ENCODE data around the gene HES1.

HES1 gene

DNA sequence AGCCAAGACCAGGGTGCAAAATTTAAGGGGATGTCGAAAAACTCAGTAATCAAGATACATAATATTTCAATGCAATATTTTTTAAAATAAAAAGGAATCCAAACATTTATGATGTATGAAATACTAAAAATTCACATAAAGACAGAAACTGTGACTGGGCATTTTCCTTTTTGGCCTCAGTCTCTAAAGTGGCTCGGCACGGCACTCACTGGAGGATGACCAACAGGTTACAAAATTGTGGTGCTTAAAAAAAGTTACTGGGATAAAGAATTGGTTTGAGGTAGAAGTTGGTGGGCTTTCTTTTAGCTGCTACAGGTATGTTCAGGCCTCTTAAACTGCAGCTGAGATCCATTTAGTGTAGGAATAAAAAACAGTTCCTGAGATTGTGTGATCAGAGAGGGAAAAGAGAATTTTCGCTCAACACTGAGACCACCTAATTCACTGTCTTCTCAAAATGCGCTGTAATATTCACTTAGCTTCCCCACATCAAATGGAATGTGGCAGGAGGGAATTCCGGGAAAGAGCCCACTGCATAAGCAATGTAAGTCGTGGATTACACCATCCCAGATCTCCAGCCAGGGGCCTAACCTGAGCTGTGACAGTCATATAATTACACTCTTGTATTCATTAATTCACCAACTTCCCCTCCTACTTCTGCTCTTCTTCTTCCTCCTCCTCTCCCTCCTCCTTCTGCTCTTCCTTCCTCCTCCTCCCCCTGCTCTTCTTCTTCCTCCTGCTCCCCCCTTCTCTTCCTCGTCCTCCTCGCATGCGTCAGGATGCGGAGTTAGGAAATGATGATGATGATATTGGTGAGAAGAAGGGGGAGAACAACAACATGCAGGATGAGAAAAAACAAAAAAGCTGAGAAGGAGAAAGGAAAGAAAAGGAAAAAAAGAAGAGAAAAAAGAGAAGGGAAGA, 45.9 kb downstream of the HES1 start:
- TF ChIP-seq FOXP2 (optimal IDR thresholded peaks at IDR 0.05; ENCODE audit: borderline replicate concordance, extremely low read depth, extremely low read length, insufficient read depth): no peak
- TF ChIP-seq SIN3A (IDR thresholded peaks at IDR 0.05; ENCODE audit: borderline replicate concordance, insufficient read depth, low read length): no peak
- TF ChIP-seq, protein P1, sequence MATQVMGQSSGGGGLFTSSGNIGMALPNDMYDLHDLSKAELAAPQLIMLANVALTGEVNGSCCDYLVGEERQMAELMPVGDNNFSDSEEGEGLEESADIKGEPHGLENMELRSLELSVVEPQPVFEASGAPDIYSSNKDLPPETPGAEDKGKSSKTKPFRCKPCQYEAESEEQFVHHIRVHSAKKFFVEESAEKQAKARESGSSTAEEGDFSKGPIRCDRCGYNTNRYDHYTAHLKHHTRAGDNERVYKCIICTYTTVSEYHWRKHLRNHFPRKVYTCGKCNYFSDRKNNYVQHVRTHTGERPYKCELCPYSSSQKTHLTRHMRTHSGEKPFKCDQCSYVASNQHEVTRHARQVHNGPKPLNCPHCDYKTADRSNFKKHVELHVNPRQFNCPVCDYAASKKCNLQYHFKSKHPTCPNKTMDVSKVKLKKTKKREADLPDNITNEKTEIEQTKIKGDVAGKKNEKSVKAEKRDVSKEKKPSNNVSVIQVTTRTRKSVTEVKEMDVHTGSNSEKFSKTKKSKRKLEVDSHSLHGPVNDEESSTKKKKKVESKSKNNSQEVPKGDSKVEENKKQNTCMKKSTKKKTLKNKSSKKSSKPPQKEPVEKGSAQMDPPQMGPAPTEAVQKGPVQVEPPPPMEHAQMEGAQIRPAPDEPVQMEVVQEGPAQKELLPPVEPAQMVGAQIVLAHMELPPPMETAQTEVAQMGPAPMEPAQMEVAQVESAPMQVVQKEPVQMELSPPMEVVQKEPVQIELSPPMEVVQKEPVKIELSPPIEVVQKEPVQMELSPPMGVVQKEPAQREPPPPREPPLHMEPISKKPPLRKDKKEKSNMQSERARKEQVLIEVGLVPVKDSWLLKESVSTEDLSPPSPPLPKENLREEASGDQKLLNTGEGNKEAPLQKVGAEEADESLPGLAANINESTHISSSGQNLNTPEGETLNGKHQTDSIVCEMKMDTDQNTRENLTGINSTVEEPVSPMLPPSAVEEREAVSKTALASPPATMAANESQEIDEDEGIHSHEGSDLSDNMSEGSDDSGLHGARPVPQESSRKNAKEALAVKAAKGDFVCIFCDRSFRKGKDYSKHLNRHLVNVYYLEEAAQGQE (IDR thresholded peaks at IDR 0.05; ENCODE audit: insufficient read depth in 1 of 2, low read depth in 2 of 2, low read length in 2 of 2): no peak
- no peak for TF ChIP-seq POLR2AphosphoS5 (IDR thresholded peaks at IDR 0.05; ENCODE audit: low read depth, low read length)
- no peak for TF ChIP-seq TAF1 (IDR thresholded peaks at IDR 0.05; ENCODE audit: borderline replicate concordance, insufficient read depth, low read length)

DNA sequence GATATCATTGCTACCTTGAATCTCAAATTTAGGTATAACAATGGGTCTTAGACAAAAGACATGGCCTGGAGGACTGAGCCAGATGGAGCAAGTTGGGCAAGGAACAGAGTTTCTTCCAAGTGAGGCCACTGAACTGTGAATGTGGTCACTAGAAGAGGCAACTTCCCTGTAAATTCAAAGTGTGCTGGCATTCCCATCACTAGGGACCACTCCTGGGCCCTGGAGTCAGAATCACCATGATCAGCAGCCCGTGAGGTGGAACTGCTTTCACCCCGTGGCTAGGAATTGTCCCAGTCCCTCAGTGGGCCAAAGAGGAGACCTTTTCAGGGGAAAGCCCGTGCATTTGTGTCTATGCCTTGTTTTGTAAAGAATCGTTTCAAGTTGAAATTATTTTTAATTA, 47.3 kb downstream of the HES1 start:
- TF ChIP-seq FOXP2 (optimal IDR thresholded peaks at IDR 0.05; ENCODE audit: borderline replicate concordance, extremely low read depth, extremely low read length, insufficient read depth) (no peak), SIN3A (IDR thresholded peaks at IDR 0.05; ENCODE audit: borderline replicate concordance, insufficient read depth, low read length) (no peak), POLR2AphosphoS5 (IDR thresholded peaks at IDR 0.05; ENCODE audit: low read depth, low read length) (no peak), TAF1 (IDR thresholded peaks at IDR 0.05; ENCODE audit: borderline replicate concordance, insufficient read depth, low read length) (no peak)
- TF ChIP-seq, protein P1 (IDR thresholded peaks at IDR 0.05; ENCODE audit: insufficient read depth in 1 of 2, low read depth in 2 of 2, low read length in 2 of 2): no peak

DNA sequence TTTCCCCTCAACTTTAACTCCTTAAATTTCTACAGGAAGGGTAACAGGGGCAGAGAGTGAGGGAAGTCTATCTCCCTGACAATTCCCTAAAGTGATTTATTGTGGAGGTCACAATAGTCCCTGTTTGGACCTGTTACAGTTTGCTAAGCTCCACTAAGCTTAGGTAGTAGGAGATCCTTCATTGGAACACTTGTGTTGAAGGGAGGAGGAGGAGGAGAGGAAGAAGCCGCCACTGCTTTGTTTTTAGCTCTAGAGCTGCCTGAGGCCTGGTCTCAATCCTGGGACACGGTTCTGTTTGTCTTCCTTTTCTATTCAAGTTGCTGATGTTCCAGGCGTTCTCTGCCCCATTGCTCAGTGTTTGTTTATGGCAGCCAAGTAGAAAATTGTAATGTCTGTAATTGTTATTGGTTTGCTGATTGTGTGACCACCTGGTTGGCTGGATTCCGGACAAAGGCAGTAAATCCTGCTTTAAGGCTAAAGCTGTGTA, 48.4 kb downstream of the HES1 start:
- TF ChIP-seq POLR2AphosphoS5 (IDR thresholded peaks at IDR 0.05; ENCODE audit: low read depth, low read length): no peak
- no peak for TF ChIP-seq FOXP2 (optimal IDR thresholded peaks at IDR 0.05; ENCODE audit: borderline replicate concordance, extremely low read depth, extremely low read length, insufficient read depth)
- TF ChIP-seq SIN3A (IDR thresholded peaks at IDR 0.05; ENCODE audit: borderline replicate concordance, insufficient read depth, low read length): no peak
- TF ChIP-seq TAF1 (IDR thresholded peaks at IDR 0.05; ENCODE audit: borderline replicate concordance, insufficient read depth, low read length): no peak
- TF ChIP-seq, protein P1 (IDR thresholded peaks at IDR 0.05; ENCODE audit: insufficient read depth in 1 of 2, low read depth in 2 of 2, low read length in 2 of 2): no peak

DNA sequence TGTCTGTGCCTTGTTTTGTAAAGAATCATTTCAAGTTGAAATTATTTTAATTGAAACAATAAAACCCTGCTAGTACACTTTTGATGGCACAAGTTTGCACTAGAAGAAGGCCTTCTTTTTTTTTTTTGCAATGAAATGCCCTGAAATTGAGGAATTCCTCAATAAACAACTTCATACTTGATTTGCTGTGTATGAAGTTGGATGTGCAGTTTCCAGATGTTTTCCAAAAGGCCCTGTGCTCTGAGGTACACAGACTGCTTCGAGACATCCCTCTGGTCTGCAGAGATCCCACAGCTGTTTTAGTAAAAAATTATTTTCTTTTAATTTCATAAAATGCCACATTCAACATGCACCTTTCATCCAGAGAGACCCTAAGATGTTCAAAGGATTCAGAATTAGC, 48.9 kb downstream of the HES1 start:
- TF ChIP-seq, protein P1 (IDR thresholded peaks at IDR 0.05; ENCODE audit: insufficient read depth in 1 of 2, low read depth in 2 of 2, low read length in 2 of 2): no peak
- TF ChIP-seq POLR2AphosphoS5 (IDR thresholded peaks at IDR 0.05; ENCODE audit: low read depth, low read length) (no peak), TAF1 (IDR thresholded peaks at IDR 0.05; ENCODE audit: borderline replicate concordance, insufficient read depth, low read length) (no peak), SIN3A (IDR thresholded peaks at IDR 0.05; ENCODE audit: borderline replicate concordance, insufficient read depth, low read length) (no peak), FOXP2 (optimal IDR thresholded peaks at IDR 0.05; ENCODE audit: borderline replicate concordance, extremely low read depth, extremely low read length, insufficient read depth) (no peak)
